Mucosa of descending colon (tissue), 3 donors: Measurements from ENCODE around the gene ZNF697. TPM values are rescaled to one million over a fixed set of nuclear protein-coding genes. Genes with fewer than 3 reads are reported as not detected.

Source experiments
- ATAC-seq: fragments of 200-7000 bp; cut with Tn5 transposase; one replicate; pipeline ENCODE4 v1.9.1; 2020; ENCODE audit warnings: mild to moderate bottlenecking, moderate library complexity
- DNase-seq, 3 donors: peaks; one replicate each; pipeline ENCODE4 v3.0.0-alpha.2; 2020
- H3K36me3 ChIP-seq: fragments of 200-600 bp; one replicate; pipeline ENCODE4 v1.8.0; 2021; ENCODE audit warnings: low read depth, mild to moderate bottlenecking
- H3K4me1 ChIP-seq: fragments of 200-600 bp; one replicate; pipeline ENCODE4 v1.8.0; 2021; ENCODE audit warnings: low read depth, mild to moderate bottlenecking
- H3K4me3 ChIP-seq: fragments of 200-600 bp; one replicate; pipeline ENCODE4 v1.8.0; 2021; ENCODE audit warnings: mild to moderate bottlenecking
- H3K9me3 ChIP-seq: fragments of 200-600 bp; one replicate; pipeline ENCODE4 v1.8.0; 2021; ENCODE audit warnings: mild to moderate bottlenecking
- CTCF ChIP-seq: fragments of 200-600 bp; IDR thresholded peaks from one replicate; pipeline ENCODE4 v1.8.0; 2022; ENCODE audit warnings: antibody characterized with exemption, mild to moderate bottlenecking
- intact Hi-C, 2 donors: fragments of 100-400 bp; cut with DNase I in 1 of 2; cut with micrococcal nuclease in 1 of 2; formaldehyde crosslinking; loops; one replicate each; pipeline versions ENCODE4 v1.11.0 to v1.11.1; 2022; cut with DNase I, micrococcal nuclease
- total RNA-seq, 3 donors: library from RNA; stranded (reverse); fragmentation: NEBNext Ultra II Directional in 2 of 3; extraction: Animal tissue kit (Norgen Biotek cat#: 25700) in 2 of 3; gene quantifications; one replicate each; pipeline versions ENCODE4 v1.2.1 to v1.2.4, GENCODE V29; 2021 to 2023
- donor health status: DM: no; HTN: no; CAD: no; lungs with moderate emphysema.
- donor health status: DM: no; HTN: no; CAD: no.
- donor health status: DM: no; HTN: yes; CAD: no.

Gene ZNF697
- total RNA-seq, 3 donors from 2014 or later, result 1.8 to 7.8 (median 2.8) TPM

- no peaks in the 10 kb centered on the region for H3K9me3 ChIP-seq
- DNase-seq (no peak), ATAC-seq (no peak)
- H3K4me3 ChIP-seq, result no peak overlapping the region
- H3K36me3 ChIP-seq, result no peaks in the 10 kb centered on the region
- H3K4me1 ChIP-seq, result no peaks in the 10 kb centered on the region
- intact Hi-C loops, result no loop called here
- no peak for TF ChIP-seq CTCF
Observed at GRCh38 chr1:119673171-119673940, 25.3 kb upstream of the ZNF697 start.

GRCh38 chr1:119670898-119671297, 22.8 kb upstream of the ZNF697 start:
- no peak for DNase-seq
- no peak for TF ChIP-seq CTCF
- no peak for ATAC-seq
- H3K36me3 ChIP-seq, result no peaks in the 10 kb centered on the region
- no peaks in the 10 kb centered on the region for H3K9me3 ChIP-seq
- intact Hi-C loops, result no loop called here
- H3K4me1 ChIP-seq, result no peaks in the 10 kb centered on the region
- H3K4me3 ChIP-seq, result no peak overlapping the region

- ATAC-seq (no peak), DNase-seq (no peak)
- H3K4me3 ChIP-seq, result no peak overlapping the region
- intact Hi-C loops, result no loop called here
- H3K9me3 ChIP-seq, result no peaks in the 10 kb centered on the region
- H3K4me1 ChIP-seq, result peaks cover 12% of the 10 kb centered on the region
- no peaks in the 10 kb centered on the region for H3K36me3 ChIP-seq
- TF ChIP-seq CTCF, result no peak
Observed at GRCh38 chr1:119667173-119667572, 19.1 kb upstream of the ZNF697 start.

DNA sequence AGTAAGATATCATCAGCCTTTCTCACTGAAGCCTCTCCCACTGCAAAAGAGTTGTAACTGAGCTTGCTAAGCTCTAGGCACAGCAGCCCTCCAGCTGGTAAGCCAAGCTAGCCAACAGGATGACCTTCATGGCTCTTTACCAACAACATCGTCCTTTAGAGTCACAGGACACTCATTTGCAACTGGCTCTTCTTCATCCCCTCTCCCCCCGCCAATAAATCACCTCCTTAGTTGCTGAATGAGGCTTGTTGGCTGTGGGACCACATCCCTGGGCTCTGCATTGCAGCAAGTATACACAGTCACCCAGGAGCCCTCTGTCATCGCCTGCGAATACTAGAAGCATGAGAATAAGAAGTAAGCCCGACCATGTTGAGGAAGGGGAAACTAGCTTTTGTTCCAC, 16.0 kb upstream of the ZNF697 start:
- intact Hi-C loops, result loop anchor here (5.0 kb wide), 2 partner anchors 47 to 52 kb away; no protein-coding TSS in a partner anchor
- no peaks in the 10 kb centered on the region for H3K9me3 ChIP-seq
- H3K4me1 ChIP-seq, result peaks cover 40% of the 10 kb centered on the region
- DNase-seq, result no peak
- no peak overlapping the region for H3K4me3 ChIP-seq
- no peaks in the 10 kb centered on the region for H3K36me3 ChIP-seq
- no peak for TF ChIP-seq CTCF
- ATAC-seq, result no peak

DNA sequence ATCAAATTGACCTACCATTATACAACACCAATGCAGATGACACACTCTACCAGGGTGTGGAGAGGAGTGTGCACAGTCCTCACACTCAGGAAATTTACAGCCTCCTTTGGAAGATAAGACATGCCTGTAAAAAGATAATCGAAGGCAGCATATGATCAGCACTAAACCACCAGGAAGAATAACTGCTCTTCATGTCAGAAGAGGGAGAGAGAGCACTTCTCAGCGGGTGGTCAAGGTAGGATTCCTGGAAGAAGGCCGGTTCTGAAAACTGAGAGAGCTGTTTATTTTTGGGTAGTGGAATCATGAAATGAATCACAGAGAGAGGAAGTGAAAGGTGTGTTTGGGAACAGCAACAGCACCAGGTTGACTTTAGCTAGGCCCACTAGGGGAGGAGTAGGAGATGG, 14.0 kb upstream of the ZNF697 start:
- H3K4me3 ChIP-seq, result no peak overlapping the region
- no peak for TF ChIP-seq CTCF
- peak in 1 of 3 donors; percentile 48 for DNase-seq
- H3K4me1 ChIP-seq, result peaks cover 40% of the 10 kb centered on the region
- H3K36me3 ChIP-seq, result no peaks in the 10 kb centered on the region
- intact Hi-C loops, result loop anchor here (5.0 kb wide), 2 partner anchors 45 to 50 kb away; no protein-coding TSS in a partner anchor
- H3K9me3 ChIP-seq, result no peaks in the 10 kb centered on the region
- peak; percentile 87 for ATAC-seq
